HCT116 (cell line): Measurements from ENCODE around the gene FXYD6.

Experiments used
- JUND ChIP-seq: IDR thresholded peaks from 2 replicates; pipeline ENCODE4 v1.6.1; 2012
- ZNF274 ChIP-seq: fragments of 200-500 bp; sonication (Bioruptor generic); IDR thresholded peaks from 2 replicates; pipeline ENCODE4 v1.6.1; 2014; ENCODE audit warnings: mild to moderate bottlenecking, low read depth, low read length, inconsistent platforms

GRCh38 chr11:117841551-117842031 is 34.9 kb downstream of the FXYD6 start:
- no peak for TF ChIP-seq ZNF274
- TF ChIP-seq JUND: no peak
